ENCODE results near the gene LIME1.

Gene LIME1

GRCh38 chr20:63768591-63769515 lies 32.4 kb downstream of the LIME1 start:
- H4K20me1 ChIP-seq (ENCODE audit: control insufficient read depth, insufficient read depth, low read depth, low read length): no peaks in the 10 kb centered on the region
- no peak overlapping the region for H3K27ac ChIP-seq (ENCODE audit: low read depth, low read length)
- no peak for TF ChIP-seq EZH2phosphoT487 (IDR thresholded peaks at IDR 0.05; ENCODE audit: borderline replicate concordance, low read length)
- no peak for TF ChIP-seq CTCF (IDR thresholded peaks at IDR 0.05; ENCODE audit: low read depth, low read length, poor library complexity, severe bottlenecking)
- H3K36me3 ChIP-seq (ENCODE audit: control insufficient read depth, low read length): no peaks in the 10 kb centered on the region
- H3K79me2 ChIP-seq (ENCODE audit: control insufficient read depth, low read length): no peaks in the 10 kb centered on the region
- no peaks in the 10 kb centered on the region for H3F3A ChIP-seq (ENCODE audit: control insufficient read depth, insufficient read depth)
- H3K9me2 ChIP-seq (replicated peaks; ENCODE audit: control insufficient read depth, low read length): no peaks in the 10 kb centered on the region
- H3K9me3 ChIP-seq (ENCODE audit: control insufficient read depth, insufficient read depth, low read length): no peaks in the 10 kb centered on the region
- H3K27me3 ChIP-seq (ENCODE audit: control insufficient read depth, low read length): peaks cover 7% of the 10 kb centered on the region; the same call in 1 of the 2 replicates
- no peak overlapping the region for H3K4me2 ChIP-seq (ENCODE audit: low read length)
- no peaks in the 10 kb centered on the region for H3K4me1 ChIP-seq (ENCODE audit: control insufficient read depth, low read length)
- H3K4me3 ChIP-seq (ENCODE audit: low read length): no peak overlapping the region

DNA sequence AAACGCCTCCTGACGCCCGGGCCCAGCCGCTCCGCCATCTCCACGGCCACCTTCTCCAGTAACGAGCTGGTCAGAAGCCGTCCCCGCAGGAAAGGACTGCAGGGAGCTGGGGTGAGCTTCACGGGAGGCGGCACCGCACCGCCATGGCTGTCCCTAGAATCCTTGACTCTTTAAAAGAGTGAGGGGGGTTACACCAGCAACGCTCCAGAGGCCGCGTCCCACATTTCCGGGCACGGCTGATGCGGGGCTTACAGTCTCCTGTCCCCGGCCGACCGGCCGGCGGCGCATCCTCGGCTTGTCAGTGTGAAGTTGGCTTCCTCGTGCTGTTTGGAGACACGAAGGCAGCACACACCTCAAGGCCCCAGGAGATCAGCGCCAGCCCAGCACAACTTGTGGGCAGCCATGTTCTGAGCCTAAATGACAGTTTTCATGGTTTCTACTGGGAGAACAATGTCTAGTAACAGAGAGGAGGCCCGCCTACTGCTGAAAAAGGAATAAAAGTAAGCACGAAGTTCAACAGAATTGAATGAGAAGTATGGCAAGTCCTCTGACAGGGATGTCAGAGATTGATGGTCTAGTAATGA lies 33.5 kb downstream of the LIME1 start:
- TF ChIP-seq CTCF (IDR thresholded peaks at IDR 0.05; ENCODE audit: low read depth, low read length, poor library complexity, severe bottlenecking) (no peak), EZH2phosphoT487 (IDR thresholded peaks at IDR 0.05; ENCODE audit: borderline replicate concordance, low read length) (no peak)
- no peaks in the 10 kb centered on the region for H3F3A ChIP-seq (ENCODE audit: control insufficient read depth, insufficient read depth)
- no peaks in the 10 kb centered on the region for H3K9me3 ChIP-seq (ENCODE audit: control insufficient read depth, insufficient read depth, low read length)

GRCh38 chr20:63771046-63771707 lies 34.7 kb downstream of the LIME1 start:
- H3K79me2 ChIP-seq (ENCODE audit: control insufficient read depth, low read length): no peaks in the 10 kb centered on the region

More for the DNA sequence above, 33.5 kb downstream of the LIME1 start:
- no peaks in the 10 kb centered on the region for H3K79me2 ChIP-seq (ENCODE audit: control insufficient read depth, low read length)
- no peak overlapping the region for H3K4me2 ChIP-seq (ENCODE audit: low read length)
- no peak overlapping the region for H3K27ac ChIP-seq (ENCODE audit: low read depth, low read length)
- H4K20me1 ChIP-seq (ENCODE audit: control insufficient read depth, insufficient read depth, low read depth, low read length): no peaks in the 10 kb centered on the region
- no peak overlapping the region for H3K4me3 ChIP-seq (ENCODE audit: low read length)
- H3K9me2 ChIP-seq (replicated peaks; ENCODE audit: control insufficient read depth, low read length): no peaks in the 10 kb centered on the region
- H3K36me3 ChIP-seq (ENCODE audit: control insufficient read depth, low read length): no peaks in the 10 kb centered on the region
- no peaks in the 10 kb centered on the region for H3K4me1 ChIP-seq (ENCODE audit: control insufficient read depth, low read length)
- H3K27me3 ChIP-seq (ENCODE audit: control insufficient read depth, low read length): peaks cover 11% of the 10 kb centered on the region

More at GRCh38 chr20:63771046-63771707, 34.7 kb downstream of the LIME1 start:
- no peaks in the 10 kb centered on the region for H3K9me2 ChIP-seq (replicated peaks; ENCODE audit: control insufficient read depth, low read length)
- H3K4me2 ChIP-seq (ENCODE audit: low read length): no peak overlapping the region
- peaks cover 11% of the 10 kb centered on the region for H3K27me3 ChIP-seq (ENCODE audit: control insufficient read depth, low read length)
- no peaks in the 10 kb centered on the region for H3K4me1 ChIP-seq (ENCODE audit: control insufficient read depth, low read length)
- no peaks in the 10 kb centered on the region for H3F3A ChIP-seq (ENCODE audit: control insufficient read depth, insufficient read depth)
- H3K9me3 ChIP-seq (ENCODE audit: control insufficient read depth, insufficient read depth, low read length): no peaks in the 10 kb centered on the region
- TF ChIP-seq EZH2phosphoT487 (IDR thresholded peaks at IDR 0.05; ENCODE audit: borderline replicate concordance, low read length) (no peak), CTCF (IDR thresholded peaks at IDR 0.05; ENCODE audit: low read depth, low read length, poor library complexity, severe bottlenecking) (no peak)
- no peak overlapping the region for H3K4me3 ChIP-seq (ENCODE audit: low read length)
- H3K27ac ChIP-seq (ENCODE audit: low read depth, low read length): no peak overlapping the region
- no peaks in the 10 kb centered on the region for H4K20me1 ChIP-seq (ENCODE audit: control insufficient read depth, insufficient read depth, low read depth, low read length)
- no peaks in the 10 kb centered on the region for H3K36me3 ChIP-seq (ENCODE audit: control insufficient read depth, low read length)
